SH-SY5Y (cell line): Measurements from ENCODE around the gene CST8.

Experiments
- GATA2 ChIP-seq: IDR thresholded peaks from 2 replicates; pipeline ENCODE4 v1.6.1; 2011; ENCODE audit warnings: mild to moderate bottlenecking, low read depth, low read length
- GATA3 ChIP-seq: IDR thresholded peaks from 2 replicates; pipeline ENCODE4 v1.6.1; 2011; ENCODE audit warnings: low read depth, mild to moderate bottlenecking, low read length, moderate library complexity

GRCh38 chr20:23477223-23477622 is 13.7 kb upstream of the CST8 start:
- TF ChIP-seq GATA3 (no peak), GATA2 (no peak)
